Panc1 (cell line): Measurements from ENCODE around the gene PANK2. TPM values are rescaled to one million over a fixed set of nuclear protein-coding genes. Genes with fewer than 3 reads are reported as not detected.
A peak's percentile ranks its signal among the peaks of the same experiment; 100 is the strongest.

Experiments
- ATAC-seq: fragments of 200-7000 bp; cut with Tn5 transposase; 2 replicates; pipeline ENCODE4 v1.9.1; 2020; ENCODE audit warnings: mild to moderate bottlenecking, moderate library complexity
- BruUV-seq: library from RNA; stranded (reverse); fragments of 400-500 nt; replicated peaks from 2 replicates; lab custom pipeline; 2021; lab: Mats Ljungman, UMichigan
- CTCF ChIA-PET: fragments of 300-600 bp; sonication (Branson Sonifier 250); formaldehyde crosslinking; loops from one replicate; lab custom pipeline; 2022; ENCODE audit warnings: antibody characterized with exemption; lab: Charles Lee
- POLR2A ChIA-PET: fragments of 300-600 bp; sonication (Branson Sonifier 250); formaldehyde crosslinking; loops from one replicate; lab custom pipeline; 2022; ENCODE audit warnings: antibody characterized with exemption; lab: Charles Lee
- DNase-seq: peaks from one replicate; pipeline ENCODE4 v3.0.0-alpha.2; 2010; ENCODE audit warnings: low read depth, low spot score
- H3K27ac ChIP-seq: 2 replicates; pipeline ENCODE4 v1.5.1; 2011; ENCODE audit warnings: mild to moderate bottlenecking, low read length, inconsistent platforms
- H3K27me3 ChIP-seq: fragments of 200-500 bp; sonication (Bioruptor generic); 2 replicates; pipeline ENCODE4 v1.6.0; 2014; ENCODE audit warnings: low read length, inconsistent platforms; ENCODE audit not compliant: control insufficient read depth, insufficient read depth
- H3K36me3 ChIP-seq: fragments of 200-500 bp; sonication (Bioruptor generic); 2 replicates; pipeline ENCODE4 v1.5.1; 2014; ENCODE audit warnings: inconsistent platforms, mild to moderate bottlenecking, low read length, moderate library complexity; ENCODE audit not compliant: control insufficient read depth, insufficient read depth
- H3K4me1 ChIP-seq: 2 replicates; pipeline ENCODE4 v1.5.1; 2011; ENCODE audit warnings: inconsistent platforms, mild to moderate bottlenecking, low read length, moderate library complexity; ENCODE audit not compliant: control insufficient read depth, insufficient read depth
- H3K4me3 ChIP-seq, 2 experiments: 2 replicates each; pipeline ENCODE4 v1.5.1; 2011 to 2012; ENCODE audit warnings: low read depth in 2 of 2, low read length in 2 of 2, mild to moderate bottlenecking in 2 of 2, inconsistent platforms in 1 of 2, moderate library complexity in 1 of 2
- H3K9me3 ChIP-seq: fragments of 200-500 bp; sonication (Bioruptor generic); 2 replicates; pipeline ENCODE4 v1.5.1; 2014; ENCODE audit warnings: low read depth, mild to moderate bottlenecking, inconsistent platforms, low read length, moderate library complexity; ENCODE audit not compliant: control insufficient read depth, insufficient read depth
- POLR2AphosphoS5 ChIP-seq: IDR thresholded peaks from 2 replicates; pipeline ENCODE4 v1.6.1; 2012; ENCODE audit warnings: mild to moderate bottlenecking, low read depth, low read length, moderate library complexity
- SIN3A ChIP-seq: IDR thresholded peaks from 2 replicates; pipeline ENCODE4 v1.6.1; 2012; ENCODE audit warnings: low read depth, mild to moderate bottlenecking, low read length, moderate library complexity, borderline replicate concordance; ENCODE audit not compliant: insufficient read depth
- TCF7L2 ChIP-seq: IDR thresholded peaks from 2 replicates; pipeline ENCODE4 v1.6.1; 2011; ENCODE audit warnings: mild to moderate bottlenecking, low read depth, low read length, inconsistent platforms
- in situ Hi-C: cut with HindIII; loops from 2 replicates; pipeline ENCODE4 v1.10.0; 2016; ENCODE audit warnings: low sequenced_read_pairs, low pct_unique_long_range_greater_than_20kb
- intact Hi-C: fragments of 100-400 bp; cut with micrococcal nuclease; formaldehyde crosslinking; loops from one replicate; pipeline ENCODE4 v1.10.0; 2022; ENCODE audit not compliant: unreplicated experiment
- total RNA-seq: library from RNA; stranded (reverse); gene quantifications from one replicate; pipeline ENCODE4 v1.2.1, GENCODE V29; 2021; ENCODE audit not compliant: unreplicated experiment
- TF ChIP-seq, protein P1 (sequence below): fragments of 450-650 bp; IDR thresholded peaks from 2 replicates; pipeline ENCODE4 v1.5.1; 2017; ENCODE audit warnings: mild to moderate bottlenecking
- TF ChIP-seq, protein P2 (sequence below), 2 experiments: IDR thresholded peaks; 2 replicates each; pipeline ENCODE4 v1.6.1; 2011 to 2012; ENCODE audit warnings: low read depth in 2 of 2, control low read depth in 1 of 2, low read length in 1 of 2, mild to moderate bottlenecking in 1 of 2, moderate library complexity in 1 of 2; ENCODE audit not compliant: insufficient read depth in 1 of 2

PANK2 gene
- total RNA-seq, 1 experiment from 2014 or later, result 40.9 TPM

DNA sequence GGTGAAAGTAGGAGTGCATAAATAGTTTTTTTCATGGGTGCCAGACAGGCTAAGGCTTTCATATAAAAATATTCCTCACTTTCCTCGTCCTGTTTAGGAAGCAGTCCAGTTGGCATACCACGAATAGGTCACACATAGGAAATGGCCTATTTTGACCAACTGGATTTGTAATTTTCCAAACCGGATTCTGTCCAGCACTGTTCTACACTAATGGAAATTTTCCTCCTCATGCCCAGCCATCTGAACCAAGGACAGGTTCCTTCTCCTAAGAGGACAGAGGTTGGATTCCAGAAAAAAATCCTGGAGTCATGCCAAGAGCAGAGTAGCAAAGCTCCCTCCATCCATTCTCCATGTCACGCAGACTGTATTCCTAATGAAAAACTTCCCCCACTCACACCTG, 43.1 kb downstream of the PANK2 start:
- no peak for DNase-seq
- Histone ChIP-seq H3K4me3 (peak overlapping the region; percentile 15 to 32; a peak in 3 of 4 replicates), H3K4me1 (peaks cover 14% of the 10 kb centered on the region), H3K9me3 (no peaks in the 10 kb centered on the region), H3K27me3 (no peaks in the 10 kb centered on the region), H3K36me3 (no peaks in the 10 kb centered on the region; the same call in 1 of the 2 replicates), H3K27ac (peak overlapping the region; percentile 83)
- no peak for ATAC-seq
- TF ChIP-seq SIN3A (no peak), POLR2AphosphoS5 (0 out of 2 replicates have a peak, but pooled peaks have one; percentile 31), TCF7L2 (no peak)
- TF ChIP-seq, protein P1, sequence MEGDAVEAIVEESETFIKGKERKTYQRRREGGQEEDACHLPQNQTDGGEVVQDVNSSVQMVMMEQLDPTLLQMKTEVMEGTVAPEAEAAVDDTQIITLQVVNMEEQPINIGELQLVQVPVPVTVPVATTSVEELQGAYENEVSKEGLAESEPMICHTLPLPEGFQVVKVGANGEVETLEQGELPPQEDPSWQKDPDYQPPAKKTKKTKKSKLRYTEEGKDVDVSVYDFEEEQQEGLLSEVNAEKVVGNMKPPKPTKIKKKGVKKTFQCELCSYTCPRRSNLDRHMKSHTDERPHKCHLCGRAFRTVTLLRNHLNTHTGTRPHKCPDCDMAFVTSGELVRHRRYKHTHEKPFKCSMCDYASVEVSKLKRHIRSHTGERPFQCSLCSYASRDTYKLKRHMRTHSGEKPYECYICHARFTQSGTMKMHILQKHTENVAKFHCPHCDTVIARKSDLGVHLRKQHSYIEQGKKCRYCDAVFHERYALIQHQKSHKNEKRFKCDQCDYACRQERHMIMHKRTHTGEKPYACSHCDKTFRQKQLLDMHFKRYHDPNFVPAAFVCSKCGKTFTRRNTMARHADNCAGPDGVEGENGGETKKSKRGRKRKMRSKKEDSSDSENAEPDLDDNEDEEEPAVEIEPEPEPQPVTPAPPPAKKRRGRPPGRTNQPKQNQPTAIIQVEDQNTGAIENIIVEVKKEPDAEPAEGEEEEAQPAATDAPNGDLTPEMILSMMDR, result no peak
- TF ChIP-seq, protein P2, sequence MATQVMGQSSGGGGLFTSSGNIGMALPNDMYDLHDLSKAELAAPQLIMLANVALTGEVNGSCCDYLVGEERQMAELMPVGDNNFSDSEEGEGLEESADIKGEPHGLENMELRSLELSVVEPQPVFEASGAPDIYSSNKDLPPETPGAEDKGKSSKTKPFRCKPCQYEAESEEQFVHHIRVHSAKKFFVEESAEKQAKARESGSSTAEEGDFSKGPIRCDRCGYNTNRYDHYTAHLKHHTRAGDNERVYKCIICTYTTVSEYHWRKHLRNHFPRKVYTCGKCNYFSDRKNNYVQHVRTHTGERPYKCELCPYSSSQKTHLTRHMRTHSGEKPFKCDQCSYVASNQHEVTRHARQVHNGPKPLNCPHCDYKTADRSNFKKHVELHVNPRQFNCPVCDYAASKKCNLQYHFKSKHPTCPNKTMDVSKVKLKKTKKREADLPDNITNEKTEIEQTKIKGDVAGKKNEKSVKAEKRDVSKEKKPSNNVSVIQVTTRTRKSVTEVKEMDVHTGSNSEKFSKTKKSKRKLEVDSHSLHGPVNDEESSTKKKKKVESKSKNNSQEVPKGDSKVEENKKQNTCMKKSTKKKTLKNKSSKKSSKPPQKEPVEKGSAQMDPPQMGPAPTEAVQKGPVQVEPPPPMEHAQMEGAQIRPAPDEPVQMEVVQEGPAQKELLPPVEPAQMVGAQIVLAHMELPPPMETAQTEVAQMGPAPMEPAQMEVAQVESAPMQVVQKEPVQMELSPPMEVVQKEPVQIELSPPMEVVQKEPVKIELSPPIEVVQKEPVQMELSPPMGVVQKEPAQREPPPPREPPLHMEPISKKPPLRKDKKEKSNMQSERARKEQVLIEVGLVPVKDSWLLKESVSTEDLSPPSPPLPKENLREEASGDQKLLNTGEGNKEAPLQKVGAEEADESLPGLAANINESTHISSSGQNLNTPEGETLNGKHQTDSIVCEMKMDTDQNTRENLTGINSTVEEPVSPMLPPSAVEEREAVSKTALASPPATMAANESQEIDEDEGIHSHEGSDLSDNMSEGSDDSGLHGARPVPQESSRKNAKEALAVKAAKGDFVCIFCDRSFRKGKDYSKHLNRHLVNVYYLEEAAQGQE (IDR thresholded peaks at IDR 0.05; ENCODE audit: insufficient read depth in 1 of 2, low read depth in 2 of 2, low read length in 1 of 2), result no peak
- ChIA-PET POLR2A (interaction anchor here (0.6 kb wide), 1 partner anchor 435 kb away, joined by 11 read pairs; no protein-coding TSS in a partner anchor), CTCF (interaction anchor here (0.6 kb wide), 1 partner anchor 242 kb away, joined by 5 read pairs; no protein-coding TSS in a partner anchor)
- BruUV-seq, result no TSS peak
- intact Hi-C loops (no loop called here), in situ Hi-C loops (no loop called here)

DNA sequence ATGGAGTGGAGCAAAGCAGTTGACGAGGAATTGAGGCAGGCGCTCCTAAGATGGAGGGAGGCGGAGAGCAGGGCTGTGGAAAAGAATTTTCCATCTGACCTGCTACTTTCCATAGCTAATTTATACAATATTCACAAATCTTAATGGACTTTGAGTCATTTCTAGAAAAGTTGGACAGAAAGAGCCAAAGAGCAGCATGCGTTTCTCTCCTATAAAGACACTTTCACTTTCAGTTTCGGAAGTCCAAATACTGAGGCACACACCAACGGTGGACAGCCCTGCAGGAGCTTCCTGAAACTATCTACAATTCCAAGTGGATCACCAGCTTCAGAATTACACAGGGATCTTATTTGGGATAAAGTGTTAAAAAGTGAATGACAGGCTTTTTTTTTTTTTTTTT, 43.5 kb downstream of the PANK2 start:
- Histone ChIP-seq H3K4me3 (peak overlapping the region; percentile 15 to 32; a peak in 3 of 4 replicates), H3K4me1 (peaks cover 14% of the 10 kb centered on the region), H3K36me3 (no peaks in the 10 kb centered on the region; the same call in 1 of the 2 replicates), H3K9me3 (no peaks in the 10 kb centered on the region), H3K27ac (peak overlapping the region; percentile 83), H3K27me3 (no peaks in the 10 kb centered on the region)
- no TSS peak for BruUV-seq
- ChIA-PET POLR2A (interaction anchor here (0.6 kb wide), 2 partner anchors 11 to 435 kb away, joined by 3 to 11 read pairs; no protein-coding TSS in a partner anchor), CTCF (interaction anchor here (0.6 kb wide), 1 partner anchor 241 kb away, joined by 5 read pairs; no protein-coding TSS in a partner anchor)
- in situ Hi-C loops, result no loop called here
- TF ChIP-seq, protein P1, result no peak
- TF ChIP-seq TCF7L2 (no peak), POLR2AphosphoS5 (no peak), SIN3A (no peak)
- TF ChIP-seq, protein P2 (IDR thresholded peaks at IDR 0.05; ENCODE audit: insufficient read depth in 1 of 2, low read depth in 2 of 2, low read length in 1 of 2), result no peak
- intact Hi-C loops, result no loop called here
- DNase-seq, result no peak
- ATAC-seq, result no peak
